Urinary bladder (tissue), 4 donors: Measurements from ENCODE around the gene PNCK. TPM values are rescaled to one million over a fixed set of nuclear protein-coding genes. Genes with fewer than 3 reads are reported as not detected.

Experiments
- DNase-seq: peaks from one replicate; pipeline ENCODE4 v3.0.0-alpha.2; 2015; ENCODE audit errors: extremely low spot score
- H3K27ac ChIP-seq: one replicate; pipeline ENCODE4 v1.5.1; 2013; ENCODE audit warnings: low read depth, mild to moderate bottlenecking, moderate library complexity
- H3K36me3 ChIP-seq: one replicate; pipeline ENCODE4 v1.6.1; 2013; ENCODE audit warnings: mild to moderate bottlenecking, moderate library complexity; ENCODE audit not compliant: insufficient read depth
- H3K4me1 ChIP-seq: one replicate; pipeline ENCODE4 v1.6.1; 2013; ENCODE audit warnings: mild to moderate bottlenecking, moderate library complexity; ENCODE audit not compliant: insufficient read depth
- H3K4me3 ChIP-seq: one replicate; pipeline ENCODE4 v1.5.1; 2013; ENCODE audit warnings: low read depth, low read length
- WGBS: extraction: QIAGEN DNeasy Blood & Tissue Kit; methylation state at CpG from one replicate; pipeline ENCODE4 v1.1.7; 2013; 5-methylcytosine and 5-hydroxymethylcytosine counted together
- polyA plus RNA-seq: library from polyadenylated mRNA; stranded (reverse); fragments of 200-250 nt; gene quantifications from one replicate; pipeline ENCODE4 v1.2.3, GENCODE V29; 2013
- total RNA-seq: library from RNA; depleted of rRNA; stranded (reverse); fragments of >200 nt; gene quantifications from one replicate; pipeline ENCODE4 v1.2.3, GENCODE V29; 2014
- donor health status: healthy with polysubstance abuse.
- donor health status: healthy.

PNCK gene
- total and polyA plus RNA-seq, 2 donors, result 10.3 to 73.7 TPM

- no peak overlapping the region for H3K27ac ChIP-seq
- H3K36me3 ChIP-seq, result no peaks in the 10 kb centered on the region
- no peak overlapping the region for H3K4me3 ChIP-seq
- H3K4me1 ChIP-seq, result no peaks in the 10 kb centered on the region
- 92% methylated on average over 14 of the region's 15 CpGs for WGBS
- DNase-seq, result no peak
Observed at GRCh38 chrX:153633607-153634180, 39.9 kb downstream of the PNCK start.

GRCh38 chrX:153633048-153633447 lies 40.6 kb downstream of the PNCK start:
- Histone ChIP-seq H3K4me3 (no peak overlapping the region), H3K4me1 (no peaks in the 10 kb centered on the region), H3K36me3 (no peaks in the 10 kb centered on the region), H3K27ac (no peak overlapping the region)
- WGBS, result over 99% methylated on average over 14 of the region's 14 CpGs
- no peak for DNase-seq

DNA sequence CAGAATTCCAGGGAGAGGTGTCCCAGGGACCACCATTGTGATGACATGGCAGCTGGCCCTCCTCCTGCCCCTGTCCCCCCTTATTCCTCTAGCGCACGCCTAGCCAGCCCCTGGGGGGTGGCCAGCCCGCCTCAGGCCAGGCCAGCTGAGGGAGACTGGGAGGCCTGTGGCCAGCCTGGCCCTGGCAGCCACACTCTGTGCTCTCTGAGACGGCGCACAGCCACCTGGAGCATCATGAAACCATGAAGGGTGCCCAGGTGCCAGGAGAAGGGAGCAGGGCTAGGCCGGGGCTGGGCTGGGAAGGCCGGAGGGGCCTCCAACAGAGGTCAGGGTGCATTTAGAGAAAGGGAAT lies 41.0 kb downstream of the PNCK start:
- H3K4me1 ChIP-seq, result no peaks in the 10 kb centered on the region
- WGBS, result 97% methylated on average over 6 of the region's 7 CpGs

GRCh38 chrX:153631907-153632594 lies 41.6 kb downstream of the PNCK start:
- Histone ChIP-seq H3K36me3 (no peaks in the 10 kb centered on the region), H3K4me3 (no peak overlapping the region), H3K4me1 (no peaks in the 10 kb centered on the region), H3K27ac (no peak overlapping the region)
- WGBS, result 93% methylated on average over 19 of the region's 19 CpGs
- no peak for DNase-seq

More for the DNA sequence above, 41.0 kb downstream of the PNCK start:
- no peak overlapping the region for H3K27ac ChIP-seq
- DNase-seq, result no peak
- H3K4me3 ChIP-seq, result no peak overlapping the region
- H3K36me3 ChIP-seq, result no peaks in the 10 kb centered on the region

GRCh38 chrX:153631346-153631745 lies 42.3 kb downstream of the PNCK start:
- Histone ChIP-seq H3K27ac (no peak overlapping the region), H3K4me1 (no peaks in the 10 kb centered on the region), H3K36me3 (no peaks in the 10 kb centered on the region), H3K4me3 (no peak overlapping the region)
- DNase-seq, result no peak
- 99% methylated on average over 2 of the region's 2 CpGs for WGBS

DNA sequence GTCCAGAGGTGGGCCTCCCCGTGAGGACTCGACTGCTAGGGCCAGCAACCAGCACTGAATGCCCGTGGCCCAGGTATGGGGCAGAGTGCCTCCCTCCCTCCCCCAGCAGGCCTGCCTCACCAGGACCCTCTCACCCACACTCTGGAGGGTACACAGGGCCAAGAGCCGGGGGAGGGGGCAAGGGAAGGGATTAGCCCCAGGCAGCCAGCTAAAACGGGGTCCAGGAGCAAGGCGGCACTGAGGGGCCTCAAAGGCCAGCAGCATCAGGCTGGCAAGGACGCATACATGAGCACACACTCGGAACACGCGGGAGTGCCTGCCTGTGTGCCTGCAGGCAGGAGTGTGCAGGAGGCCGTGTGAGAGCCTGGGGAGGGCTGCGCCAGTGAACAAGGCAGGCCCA lies 44.9 kb downstream of the PNCK start:
- 88% methylated on average over 12 of the region's 12 CpGs for WGBS
- no peak for DNase-seq

DNA sequence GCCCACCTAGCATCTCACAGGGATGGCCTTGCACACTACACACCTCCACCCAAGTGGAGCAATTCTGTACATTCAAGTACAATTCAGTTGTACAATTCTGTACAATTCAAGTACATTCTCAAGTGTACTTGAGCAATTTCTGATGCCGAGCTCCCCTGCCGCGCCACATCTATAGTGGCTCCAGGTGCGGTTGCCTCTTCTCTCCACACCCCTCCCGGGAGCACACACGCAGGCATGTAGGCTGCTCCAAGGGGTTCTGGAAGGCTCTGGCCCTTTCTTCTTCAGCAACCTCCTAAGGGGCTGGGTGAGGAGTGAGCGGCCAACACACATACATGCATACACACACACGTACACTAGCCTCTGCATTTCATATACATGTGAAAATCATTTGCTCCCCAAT lies 45.5 kb downstream of the PNCK start:
- no peaks in the 10 kb centered on the region for H3K36me3 ChIP-seq
- 95% methylated on average over 8 of the region's 8 CpGs for WGBS
- H3K4me3 ChIP-seq, result no peak overlapping the region
- H3K4me1 ChIP-seq, result no peaks in the 10 kb centered on the region
- no peak for DNase-seq
- no peak overlapping the region for H3K27ac ChIP-seq

More for the DNA sequence above, 44.9 kb downstream of the PNCK start:
- Histone ChIP-seq H3K36me3 (no peaks in the 10 kb centered on the region), H3K4me3 (no peak overlapping the region), H3K27ac (no peak overlapping the region), H3K4me1 (no peaks in the 10 kb centered on the region)

DNA sequence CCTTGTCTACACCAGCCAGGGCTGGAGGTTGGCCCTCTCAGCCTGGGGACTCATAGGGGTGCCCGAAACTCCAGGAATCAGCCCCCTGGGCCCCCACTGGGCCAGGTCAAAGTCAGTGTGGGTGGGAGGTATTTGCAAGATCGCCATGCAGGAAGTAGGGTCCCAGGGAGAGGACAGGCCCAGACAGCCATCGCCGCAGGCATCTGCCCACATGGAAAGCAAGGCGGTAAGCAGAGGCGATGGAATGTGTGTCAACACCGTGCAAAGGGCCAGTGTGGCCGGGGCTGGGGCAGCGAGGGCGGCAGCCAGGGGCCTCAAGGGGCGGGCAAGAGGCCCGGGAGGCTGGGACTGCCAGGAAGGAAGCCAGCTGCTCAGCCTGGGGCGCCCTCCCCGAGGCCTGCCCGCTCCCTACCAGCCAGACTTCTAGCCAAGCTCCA lies 45.9 kb downstream of the PNCK start:
- H3K27ac ChIP-seq, result no peak overlapping the region
- DNase-seq, result no peak
- WGBS, result 69% methylated on average over 15 of the region's 15 CpGs
- no peaks in the 10 kb centered on the region for H3K4me1 ChIP-seq
- no peaks in the 10 kb centered on the region for H3K36me3 ChIP-seq
- H3K4me3 ChIP-seq, result no peak overlapping the region

- no peak for DNase-seq
- Histone ChIP-seq H3K27ac (no peak overlapping the region), H3K36me3 (no peaks in the 10 kb centered on the region), H3K4me1 (no peaks in the 10 kb centered on the region), H3K4me3 (no peak overlapping the region)
- 82% methylated on average over 35 of the region's 35 CpGs for WGBS
Observed at GRCh38 chrX:153626863-153627674, 46.5 kb downstream of the PNCK start.

DNA sequence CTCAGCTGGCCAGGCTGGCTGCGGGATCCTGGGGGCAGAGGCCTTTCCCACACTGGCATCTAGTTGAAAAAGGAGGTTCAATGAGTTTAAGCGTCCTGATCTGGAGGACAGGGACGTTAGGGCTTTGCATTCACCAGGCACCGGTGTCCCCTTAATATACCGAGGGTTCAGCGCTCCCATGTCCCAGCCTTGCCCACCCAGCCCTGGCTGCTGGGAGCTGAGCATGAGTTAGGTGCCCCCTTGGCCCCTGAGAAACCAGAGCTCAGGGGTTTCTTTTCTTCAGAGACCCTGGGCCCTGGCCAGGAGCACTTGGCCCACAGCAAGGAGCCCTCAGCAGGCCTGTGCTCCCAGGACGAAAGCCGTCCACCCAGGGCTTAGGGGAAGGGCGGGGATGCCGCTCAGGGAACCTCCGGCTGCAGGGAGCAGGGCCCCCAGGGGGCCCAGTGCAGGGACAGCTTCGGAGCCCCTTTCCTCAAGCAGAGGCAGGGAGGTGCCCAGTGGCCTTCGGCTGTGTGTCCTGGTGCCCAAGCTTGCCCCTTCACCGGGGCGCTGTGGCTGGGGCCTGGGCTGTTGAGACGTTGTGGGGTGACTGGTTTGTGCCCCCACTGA lies 47.5 kb downstream of the PNCK start:
- no peak for DNase-seq
- no peak overlapping the region for H3K4me3 ChIP-seq
- 88% methylated on average over 16 of the region's 16 CpGs for WGBS

GRCh38 chrX:153625271-153626024 lies 48.2 kb downstream of the PNCK start:
- H3K27ac ChIP-seq, result no peak overlapping the region
- WGBS, result 88% methylated on average over 19 of the region's 21 CpGs
- H3K36me3 ChIP-seq, result no peaks in the 10 kb centered on the region
- DNase-seq, result no peak
- no peaks in the 10 kb centered on the region for H3K4me1 ChIP-seq
- no peak overlapping the region for H3K4me3 ChIP-seq

More for the DNA sequence above, 47.5 kb downstream of the PNCK start:
- no peak overlapping the region for H3K27ac ChIP-seq
- H3K36me3 ChIP-seq, result no peaks in the 10 kb centered on the region
- no peaks in the 10 kb centered on the region for H3K4me1 ChIP-seq

- H3K4me3 ChIP-seq, result no peak overlapping the region
- no peaks in the 10 kb centered on the region for H3K4me1 ChIP-seq
- H3K27ac ChIP-seq, result no peak overlapping the region
- H3K36me3 ChIP-seq, result no peaks in the 10 kb centered on the region
- no peak for DNase-seq
- WGBS, result 85% methylated on average over 15 of the region's 15 CpGs
Observed at GRCh38 chrX:153624196-153625091, 49.2 kb downstream of the PNCK start.
